Choroid plexus epithelial cell (primary cell): ENCODE measurements around the gene RACGAP1.

Experiments
- DNase-seq: peaks from one replicate; pipeline ENCODE4 v3.0.0-alpha.2; 2010; ENCODE audit warnings: low read depth
- H3K4me3 ChIP-seq: 2 replicates; pipeline ENCODE4 v1.5.1; 2011; ENCODE audit warnings: low read depth, mild to moderate bottlenecking, control low read depth, low read length, moderate library complexity
- CTCF ChIP-seq: conservative IDR thresholded peaks from 2 replicates; pipeline ENCODE4 v1.5.1; 2011; ENCODE audit warnings: low read depth, mild to moderate bottlenecking, control low read depth, inconsistent platforms, low read length, moderate library complexity

The RACGAP1 gene

GRCh38 chr12:50026691-50027090 lies 1.4 kb upstream of the RACGAP1 start:
- H3K4me3 ChIP-seq: no peak overlapping the region
- no peak for TF ChIP-seq CTCF
- DNase-seq: no peak

- no peak for DNase-seq
- peak overlapping the region; percentile 97 for H3K4me3 ChIP-seq
- TF ChIP-seq CTCF: no peak
Observed at GRCh38 chr12:50024805-50025186, 498 bp downstream of the RACGAP1 start.

- TF ChIP-seq CTCF: no peak
- DNase-seq: no peak
- H3K4me3 ChIP-seq: peak overlapping the region; percentile 97
Observed at GRCh38 chr12:50024227-50024626, 1.1 kb downstream of the RACGAP1 start.

- no peak overlapping the region for H3K4me3 ChIP-seq
Observed at GRCh38 chr12:50022903-50023302, 2.4 kb downstream of the RACGAP1 start.

GRCh38 chr12:50021031-50021430 lies 4.3 kb downstream of the RACGAP1 start:
- H3K4me3 ChIP-seq: peak overlapping the region; percentile 2
- DNase-seq: peak; percentile 24
- TF ChIP-seq CTCF: no peak

More at GRCh38 chr12:50022903-50023302, 2.4 kb downstream of the RACGAP1 start:
- no peak for DNase-seq
- no peak for TF ChIP-seq CTCF

GRCh38 chr12:50019524-50019923 lies 5.8 kb downstream of the RACGAP1 start:
- H3K4me3 ChIP-seq: no peak overlapping the region
- DNase-seq: no peak
- TF ChIP-seq CTCF: no peak

- TF ChIP-seq CTCF: no peak
- no peak overlapping the region for H3K4me3 ChIP-seq
- no peak for DNase-seq
Observed at GRCh38 chr12:50018968-50019367, 6.3 kb downstream of the RACGAP1 start.
